Measurements from ENCODE around the gene CCDC85B. TPM values are rescaled to one million over a fixed set of nuclear protein-coding genes. Genes with fewer than 3 reads are reported as not detected.

Gene CCDC85B
- total and polyA plus RNA-seq, 4 donors: 20.7 to 63.4 (median 53.9) TPM

- peak; percentile 86 to 95 (median 92) for DNase-seq
- H3K4me3 ChIP-seq: no peak overlapping the region
- 21 to 24% methylated on average over 14 of the region's 14 CpGs for WGBS, 2 donors
- no peaks in the 10 kb centered on the region for H3K9me3 ChIP-seq (ENCODE audit: control insufficient read depth in 4 of 4, insufficient read depth in 3 of 4, low read length in 3 of 4)
- peak overlapping the region in 1 of 2 donors; percentile 68 for H3K27ac ChIP-seq (ENCODE audit: low read depth in 1 of 2, low read length in 1 of 2)
- peak; percentile 30 for ATAC-seq (ENCODE audit: insufficient read depth, low FRiP score)
- TF ChIP-seq CTCF (IDR thresholded peaks at IDR 0.05; ENCODE audit: control extremely low read depth, extremely low read depth): no peak
- H3K36me3 ChIP-seq (ENCODE audit: control insufficient read depth in 4 of 4, insufficient read depth in 4 of 4, low read length in 4 of 4): peaks cover 0 to 3% (median 0%) of the 10 kb centered on the region in 4 donors
- H3K4me1 ChIP-seq (ENCODE audit: control insufficient read depth in 5 of 5, insufficient read depth in 5 of 5, low read length in 5 of 5): peaks cover 0 to 27% (median 15%) of the 10 kb centered on the region in 5 donors
- no peak overlapping the region for H3K9ac ChIP-seq (ENCODE audit: insufficient read depth in 1 of 2, low read length in 2 of 2)
- H3K27me3 ChIP-seq (ENCODE audit: control insufficient read depth in 3 of 3, insufficient read depth in 3 of 3, low read length in 2 of 3): peaks cover 0 to 3% (median 2%) of the 10 kb centered on the region in 3 donors
These were observed 21.5 kb downstream of the CCDC85B start for GRCh38 chr11:65911682-65912568.

GRCh38 chr11:65912845-65913244 lies 22.4 kb downstream of the CCDC85B start:
- peaks cover 6 to 34% (median 21%) of the 10 kb centered on the region in 5 donors for H3K4me1 ChIP-seq (ENCODE audit: control insufficient read depth in 5 of 5, insufficient read depth in 5 of 5, low read length in 5 of 5)
- ATAC-seq (ENCODE audit: insufficient read depth, low FRiP score): no peak
- H3K27ac ChIP-seq (ENCODE audit: low read depth in 1 of 2, low read length in 1 of 2): no peak overlapping the region
- no peak for TF ChIP-seq CTCF (IDR thresholded peaks at IDR 0.05; ENCODE audit: control extremely low read depth, extremely low read depth)
- H3K4me3 ChIP-seq: no peak overlapping the region
- H3K9ac ChIP-seq (ENCODE audit: insufficient read depth in 1 of 2, low read length in 2 of 2): no peak overlapping the region
- DNase-seq: no peak
- H3K36me3 ChIP-seq (ENCODE audit: control insufficient read depth in 4 of 4, insufficient read depth in 4 of 4, low read length in 4 of 4): peaks cover 0 to 11% (median 0%) of the 10 kb centered on the region in 4 donors
- no peaks in the 10 kb centered on the region for H3K9me3 ChIP-seq (ENCODE audit: control insufficient read depth in 4 of 4, insufficient read depth in 3 of 4, low read length in 3 of 4)
- H3K27me3 ChIP-seq (ENCODE audit: control insufficient read depth in 3 of 3, insufficient read depth in 3 of 3, low read length in 2 of 3): peaks cover 0 to 3% (median 2%) of the 10 kb centered on the region in 3 donors
- 53 to 83% methylated on average over 4 of the region's 4 CpGs for WGBS, 2 donors

DNA sequence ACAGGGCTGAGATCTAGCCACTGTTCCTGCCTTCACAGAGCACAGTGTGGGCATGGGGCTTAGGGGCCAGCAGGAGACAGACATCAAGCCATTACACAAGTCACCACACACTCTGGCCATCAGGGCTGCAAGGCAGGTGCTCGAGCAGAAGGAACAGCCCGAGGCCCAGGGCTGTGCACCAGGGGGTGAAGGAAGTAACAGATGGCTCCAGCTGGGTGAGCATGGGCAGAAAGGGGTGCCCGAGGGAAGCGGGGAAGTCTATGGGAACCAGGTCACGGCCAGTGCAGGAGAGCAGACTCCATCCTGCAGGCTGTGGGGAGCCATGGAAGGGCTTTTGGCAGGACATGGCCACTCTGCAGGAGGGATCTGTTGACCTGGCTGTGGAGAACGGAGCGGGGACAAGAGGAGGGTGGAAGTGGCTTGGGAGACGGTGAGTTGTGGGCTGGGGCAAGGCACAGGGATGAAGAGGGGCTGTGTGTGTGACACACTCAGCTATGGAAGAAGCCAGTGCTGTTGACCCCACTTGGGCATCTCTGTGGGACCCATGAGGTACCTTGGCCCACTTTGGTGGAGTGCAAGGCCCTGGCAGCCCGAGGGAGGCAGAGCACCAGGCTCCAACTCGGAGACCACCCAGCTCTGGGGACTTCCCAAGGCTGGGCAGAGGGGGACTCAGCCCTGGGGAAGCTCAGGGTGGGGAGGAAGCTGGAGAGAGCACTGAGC lies 24.8 kb downstream of the CCDC85B start:
- ATAC-seq (ENCODE audit: insufficient read depth, low FRiP score): no peak
- Histone ChIP-seq H3K4me1 (ENCODE audit: control insufficient read depth in 5 of 5, insufficient read depth in 5 of 5, low read length in 5 of 5) (peaks cover 9 to 38% (median 25%) of the 10 kb centered on the region in 5 donors), H3K9me3 (ENCODE audit: control insufficient read depth in 4 of 4, insufficient read depth in 3 of 4, low read length in 3 of 4) (no peaks in the 10 kb centered on the region), H3K27ac (ENCODE audit: low read depth in 1 of 2, low read length in 1 of 2) (peak overlapping the region; percentile 84 to 85), H3K9ac (ENCODE audit: insufficient read depth in 1 of 2, low read length in 2 of 2) (no peak overlapping the region), H3K4me3 (no peak overlapping the region), H3K36me3 (ENCODE audit: control insufficient read depth in 4 of 4, insufficient read depth in 4 of 4, low read length in 4 of 4) (peaks cover 0 to 17% (median 0%) of the 10 kb centered on the region in 4 donors), H3K27me3 (ENCODE audit: control insufficient read depth in 3 of 3, insufficient read depth in 3 of 3, low read length in 2 of 3) (no peaks in the 10 kb centered on the region)
- TF ChIP-seq CTCF (IDR thresholded peaks at IDR 0.05; ENCODE audit: control extremely low read depth, extremely low read depth): no peak
- no peak for DNase-seq
- WGBS, 2 donors: 42 to 64% methylated on average over 9 to 10 of the region's 10 CpGs
